ENCODE data around the gene H2BK1.

H2BK1 gene

DNA sequence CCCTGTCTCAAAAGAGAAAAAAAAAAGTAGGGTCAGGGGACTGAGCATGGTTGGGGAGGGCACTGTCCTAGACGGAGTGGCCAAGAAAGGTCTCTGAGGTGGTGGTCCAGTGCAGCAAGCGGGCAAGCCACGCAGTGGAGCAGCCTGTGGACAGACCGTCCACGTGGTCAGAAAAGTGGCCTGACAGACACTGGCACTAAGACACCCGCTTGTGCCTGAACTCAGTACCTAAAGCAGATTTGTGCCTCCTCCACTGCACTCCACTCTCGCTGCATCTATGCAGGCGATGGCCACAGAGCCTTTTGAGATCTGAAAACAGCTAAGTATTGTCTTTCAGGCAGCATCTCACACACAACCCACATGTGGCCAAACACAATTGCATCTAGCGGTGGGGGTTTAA lies 32.1 kb downstream of the H2BK1 start:
- DNase-seq (ENCODE audit: low read depth): no peak

DNA sequence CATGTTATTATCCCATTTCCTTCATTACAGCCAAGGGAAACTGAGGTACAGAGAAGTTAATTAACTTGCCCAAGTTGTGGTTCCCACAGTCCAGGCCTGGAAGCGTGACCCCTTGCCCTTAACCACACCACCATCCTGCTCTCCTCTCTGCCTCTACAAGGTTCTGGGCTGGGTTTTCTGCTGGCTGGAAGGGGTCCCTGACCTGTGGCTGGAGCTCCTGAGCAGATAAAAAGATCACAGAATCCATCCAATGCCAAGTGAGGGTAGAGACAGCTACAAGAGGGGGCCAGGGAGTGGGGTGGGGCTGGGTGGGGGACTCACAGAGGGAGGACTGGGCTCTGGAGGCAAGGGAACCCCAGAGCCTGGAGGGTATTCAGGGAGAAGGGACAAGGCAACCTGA lies 33.0 kb downstream of the H2BK1 start:
- DNase-seq (ENCODE audit: low read depth): no peak

DNA sequence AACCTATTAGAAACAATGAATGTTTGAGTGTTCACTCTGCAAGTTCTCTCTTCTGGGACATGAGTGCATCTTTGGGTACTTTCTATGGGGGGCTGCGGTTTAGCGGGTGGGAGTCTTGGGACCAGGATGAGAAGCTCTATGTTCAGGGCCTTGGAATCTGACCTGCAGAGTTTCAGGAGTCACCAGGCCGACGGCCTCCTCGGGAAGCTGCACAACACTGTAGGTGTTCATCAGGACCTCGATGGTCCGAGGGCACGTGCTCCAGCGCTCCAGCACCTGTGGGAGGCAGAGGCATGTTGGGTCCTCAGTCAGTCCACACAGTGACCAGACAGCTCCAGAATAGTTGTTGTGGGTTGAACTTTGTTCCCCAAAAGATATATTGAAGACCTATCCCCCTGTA lies 33.9 kb downstream of the H2BK1 start:
- DNase-seq (ENCODE audit: low read depth): no peak

DNA sequence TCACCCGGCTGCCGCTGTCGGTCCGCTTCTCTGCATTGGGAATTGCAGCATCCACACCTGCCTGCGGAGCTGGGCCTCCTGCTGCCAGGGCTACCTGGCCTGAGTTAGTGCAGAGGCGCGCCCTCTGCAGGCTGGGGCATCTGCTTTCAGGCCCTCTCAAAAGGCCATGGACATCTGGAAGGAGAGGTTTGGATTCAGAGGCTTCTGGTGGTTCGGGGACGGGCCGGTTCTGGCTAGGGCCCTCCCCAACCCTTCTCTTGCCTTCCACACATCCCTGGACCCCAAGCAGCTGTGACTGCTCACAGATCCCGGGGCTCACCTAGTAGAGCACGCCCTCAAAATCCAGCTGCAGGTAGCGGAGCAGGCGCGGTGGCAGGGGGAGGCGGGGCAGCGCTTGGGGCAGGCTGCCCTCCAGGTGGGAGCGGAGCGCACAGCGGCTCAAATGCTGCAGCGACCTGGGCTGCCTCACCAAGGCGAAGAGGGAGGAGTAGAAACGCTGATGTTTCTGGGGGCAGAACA lies 34.4 kb downstream of the H2BK1 start:
- no peak for DNase-seq (ENCODE audit: low read depth)

DNA sequence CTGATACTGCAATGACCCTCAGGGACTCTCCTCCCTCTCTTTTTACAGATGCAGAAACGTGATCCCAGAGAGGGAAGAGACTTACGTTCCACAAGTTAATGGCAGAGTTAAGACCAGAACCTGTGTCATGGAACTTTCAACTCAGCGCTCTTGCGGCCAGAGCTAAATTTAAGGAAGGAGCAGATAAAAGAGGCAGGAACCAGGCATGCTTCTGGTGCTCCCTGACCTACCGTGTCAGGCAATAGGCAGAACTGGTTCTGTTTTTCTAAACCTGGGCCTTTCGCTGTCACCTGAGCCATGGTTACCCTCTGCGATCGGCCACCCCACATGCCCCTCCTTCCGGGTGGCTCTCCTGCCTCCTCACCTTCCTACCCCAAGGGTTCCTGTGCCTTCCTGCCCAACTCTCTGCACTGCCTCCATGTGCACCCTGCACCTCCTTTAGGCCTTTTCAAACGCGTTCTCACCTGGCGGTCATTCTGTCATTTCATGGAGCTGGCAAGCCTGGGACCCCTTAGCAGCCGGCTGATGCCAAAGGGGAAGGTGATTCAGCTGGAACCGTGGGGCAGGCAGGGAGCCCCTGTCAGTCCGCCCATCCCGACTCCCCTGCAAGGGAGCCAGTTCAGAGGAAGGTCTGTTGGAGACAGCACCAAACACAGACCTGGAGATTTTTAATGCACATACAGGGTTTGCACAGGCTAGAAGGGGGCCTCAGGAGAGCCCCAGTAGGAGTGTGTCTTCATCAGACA lies 35.1 kb downstream of the H2BK1 start:
- no peak for DNase-seq (ENCODE audit: low read depth)

DNA sequence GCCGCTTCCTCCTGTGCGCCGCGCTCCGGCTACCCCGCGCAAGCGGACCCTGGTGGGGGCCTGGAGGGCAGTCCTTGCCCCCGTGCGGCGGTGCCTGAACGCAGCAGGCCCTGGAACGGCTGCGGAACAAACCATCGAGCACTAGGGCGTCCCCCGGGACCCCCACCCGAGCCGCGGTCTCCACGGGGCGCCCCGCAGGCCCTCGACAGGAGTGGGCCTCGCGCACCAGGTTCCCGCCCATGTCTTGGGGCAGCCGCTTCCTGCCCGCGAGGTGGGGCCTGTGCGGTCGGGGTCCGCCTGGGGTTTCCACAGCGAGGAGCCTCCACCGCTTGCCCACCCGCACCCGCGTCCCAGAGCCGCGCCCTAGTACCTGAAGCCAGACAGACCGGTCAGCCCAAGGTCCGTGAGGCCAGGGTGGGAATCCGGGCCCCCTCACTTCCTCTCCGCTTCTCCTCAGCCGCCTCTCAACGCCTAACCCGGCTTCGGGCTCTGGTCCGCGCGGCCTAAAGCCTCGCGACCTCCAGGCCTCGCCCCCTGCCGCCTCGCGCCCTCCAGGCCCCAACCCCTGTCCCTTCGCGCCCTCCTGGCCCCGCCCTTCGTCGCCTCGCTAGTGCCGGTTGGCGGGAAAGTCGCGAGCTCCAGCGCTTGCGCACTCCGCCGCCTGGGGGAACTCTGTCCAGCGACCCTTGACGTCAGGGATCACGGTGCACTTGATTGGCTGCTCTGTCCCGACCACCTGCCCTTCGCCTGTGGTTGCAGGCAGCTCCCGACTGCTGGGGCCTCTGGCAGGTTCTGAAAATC lies 35.8 kb downstream of the H2BK1 start:
- no peak for DNase-seq (ENCODE audit: low read depth)

DNA sequence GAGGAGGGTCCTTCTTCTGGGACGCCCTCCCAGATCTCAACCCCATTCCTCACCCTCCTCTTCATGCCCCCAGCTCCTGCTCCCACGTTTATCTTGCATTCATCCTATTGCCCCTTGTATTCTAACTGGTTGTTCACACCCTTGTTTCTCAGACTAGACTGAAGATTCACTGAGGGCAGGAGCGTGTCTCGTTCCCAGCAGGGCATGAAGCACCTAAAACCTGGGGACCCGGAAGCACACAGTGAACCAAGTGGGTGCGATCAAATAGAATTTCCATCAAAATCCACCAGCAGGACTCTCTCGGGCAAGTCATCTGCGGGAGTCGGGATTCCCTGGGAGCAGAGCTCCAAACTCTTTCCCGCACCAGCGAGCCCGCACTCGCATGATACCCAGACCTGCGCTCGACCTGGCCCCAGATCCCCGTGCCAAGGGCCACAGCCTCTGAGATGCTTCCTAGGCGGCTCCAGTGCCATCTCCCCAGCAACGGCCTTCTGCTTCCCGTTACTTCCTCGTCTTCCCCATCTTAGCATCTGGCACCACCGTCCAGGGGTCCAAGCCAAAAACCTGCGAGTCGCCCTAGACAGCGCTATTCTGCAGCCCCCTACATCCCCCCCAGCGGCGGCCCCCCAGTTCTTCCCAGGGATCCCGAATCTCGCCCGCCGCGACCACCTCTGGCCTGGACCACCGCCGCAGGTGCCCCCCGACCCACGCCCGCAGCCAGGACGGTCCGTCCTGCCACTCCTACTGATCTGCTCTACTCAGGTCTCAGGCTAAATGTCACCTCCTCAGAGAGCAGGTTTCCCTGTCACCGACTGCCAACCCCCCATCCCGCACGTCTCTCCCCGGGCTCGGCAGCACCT lies 36.7 kb downstream of the H2BK1 start:
- no peak for DNase-seq (ENCODE audit: low read depth)

DNA sequence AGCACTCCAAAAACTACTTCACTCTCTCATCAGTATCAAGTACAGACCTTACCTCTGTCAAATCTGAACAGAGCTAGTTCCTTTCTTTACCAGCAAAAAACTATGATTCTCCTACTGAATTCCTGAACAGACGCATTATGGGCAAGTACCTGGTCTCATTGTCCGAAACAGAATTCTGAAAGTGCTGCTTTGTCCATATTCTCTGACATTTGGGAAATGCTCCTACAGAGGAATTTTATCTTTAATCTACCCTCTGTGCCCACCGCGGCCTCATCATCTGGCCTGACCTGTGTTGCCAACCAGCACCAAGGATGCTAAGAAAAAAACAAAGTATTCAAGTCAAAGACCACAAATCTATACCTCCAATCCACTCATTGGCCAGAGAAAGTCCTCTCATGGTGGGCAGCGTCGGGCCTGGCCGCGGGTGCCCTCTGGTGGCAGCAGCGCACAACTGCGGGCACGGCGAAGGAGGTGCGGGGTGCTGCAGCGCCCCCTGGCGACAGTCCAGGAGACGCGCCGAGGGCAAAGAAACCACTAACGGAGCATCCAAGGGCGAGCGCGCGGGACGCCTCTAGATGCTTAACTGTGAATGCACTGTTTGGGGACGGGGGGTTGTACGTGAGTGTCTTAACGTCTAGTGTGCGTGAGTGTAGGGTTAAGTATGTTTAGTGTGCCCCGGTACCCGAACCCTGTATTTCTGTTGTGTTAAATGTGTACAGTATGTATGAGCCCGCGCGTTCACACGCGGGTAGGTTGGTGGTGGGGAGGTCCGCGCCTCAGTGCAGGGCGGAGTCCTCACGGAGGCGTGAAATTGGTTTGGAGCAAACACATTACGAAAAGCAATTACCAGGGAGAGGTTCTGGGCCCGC lies 37.8 kb downstream of the H2BK1 start:
- DNase-seq (ENCODE audit: low read depth): peak; percentile 67

DNA sequence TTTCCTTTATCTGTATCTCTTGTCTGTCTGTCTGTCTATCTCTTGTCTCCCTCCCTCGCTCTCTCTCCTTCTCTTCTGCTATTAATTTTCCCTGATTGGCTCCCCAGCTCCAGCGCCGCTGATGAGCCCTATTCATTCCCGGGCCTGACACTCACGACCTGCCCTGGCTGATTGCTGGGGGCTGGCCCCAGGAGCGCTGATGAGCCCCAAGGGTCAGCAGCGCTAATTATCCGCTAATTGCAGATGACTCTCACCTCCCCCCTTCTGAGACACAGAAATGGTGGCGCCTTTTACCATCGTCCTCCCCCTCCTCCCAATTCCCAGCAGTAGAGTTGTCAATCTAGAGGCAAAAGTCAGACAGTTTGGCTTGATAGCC lies 41.5 kb downstream of the H2BK1 start:
- DNase-seq (ENCODE audit: low read depth): no peak

DNA sequence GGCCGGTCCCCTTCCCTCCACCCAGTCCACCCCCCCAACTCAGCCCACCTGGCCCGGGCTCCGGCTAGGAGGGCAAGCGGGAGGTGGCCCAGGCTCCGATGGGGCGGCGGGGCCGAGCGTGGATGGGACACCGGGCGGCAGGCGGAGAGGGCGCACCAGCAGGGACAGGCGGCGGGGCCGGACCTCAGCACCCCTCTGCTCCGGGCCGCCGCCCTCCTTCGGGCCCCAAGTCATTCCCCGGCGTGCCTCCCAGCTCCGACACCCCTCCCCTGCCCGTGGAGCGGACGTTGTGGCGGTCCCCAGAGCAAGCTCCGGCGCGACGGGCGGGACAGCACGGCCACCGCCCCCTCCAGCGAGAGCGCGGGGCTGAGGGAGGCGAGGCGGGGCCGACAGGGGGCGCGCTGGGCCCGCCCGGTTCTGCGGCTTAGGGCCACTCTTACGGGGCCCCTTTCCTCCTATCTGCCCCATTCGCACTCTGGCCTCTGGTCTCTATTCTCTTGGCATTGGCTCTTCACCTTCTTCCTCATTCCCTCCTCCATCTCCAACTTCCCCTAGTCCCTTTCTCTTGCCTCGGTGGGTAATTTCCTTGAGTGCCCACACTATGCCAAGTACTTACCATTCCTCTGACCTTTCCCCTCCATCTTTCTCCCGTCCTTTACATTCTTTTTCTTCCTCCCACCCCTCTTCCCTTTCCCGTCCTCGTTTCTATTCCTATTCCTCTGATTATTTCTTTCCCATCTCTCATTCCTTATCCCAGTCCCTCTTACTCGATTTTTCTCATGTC lies 42.1 kb downstream of the H2BK1 start:
- DNase-seq (ENCODE audit: low read depth): peak; percentile 40

DNA sequence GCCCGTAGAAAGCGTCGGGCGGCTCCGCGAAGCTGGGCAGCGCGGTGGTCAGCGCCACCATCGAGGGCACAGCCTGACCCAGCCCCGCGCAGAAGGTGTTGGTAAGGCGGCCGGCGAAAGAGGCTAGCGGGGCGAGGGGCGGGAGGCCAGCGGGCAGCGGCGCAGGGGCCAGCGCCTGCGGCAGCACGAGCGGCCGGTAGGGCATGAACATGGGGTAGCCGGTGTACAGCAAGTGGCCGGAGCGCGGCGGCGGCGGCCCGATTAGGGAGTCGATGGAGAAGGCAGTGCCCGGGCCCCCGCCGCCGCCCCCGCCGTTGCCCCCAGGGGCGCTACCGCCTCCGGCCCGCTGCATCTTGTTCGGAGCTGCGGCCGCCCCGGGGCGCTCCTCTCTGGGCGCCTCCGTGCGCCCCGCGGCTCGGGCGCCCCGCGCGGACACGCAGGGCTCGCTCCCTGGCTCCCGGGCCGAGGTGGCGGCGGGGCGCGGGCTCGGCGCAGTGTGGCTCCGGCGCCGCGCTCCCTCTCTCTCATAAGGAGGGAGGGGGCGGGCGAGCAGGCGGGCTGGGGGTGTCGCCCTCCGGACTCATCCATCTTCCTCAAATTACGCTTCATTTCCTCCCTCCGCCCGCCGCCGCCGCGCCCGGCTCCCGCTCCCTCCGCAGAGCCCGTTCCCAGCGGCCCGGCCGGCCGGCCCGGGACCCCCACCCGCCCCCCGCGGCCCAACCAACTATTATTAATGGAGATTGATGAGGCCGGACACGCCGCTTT lies 42.9 kb downstream of the H2BK1 start, which contains the start of gene GBX1:
TSS of gene GBX1 (minus strand) at position 498 of the 765 bp plus-strand sequence. CDS start at position 352, 146 bp downstream.
- DNase-seq (ENCODE audit: low read depth): no peak

DNA sequence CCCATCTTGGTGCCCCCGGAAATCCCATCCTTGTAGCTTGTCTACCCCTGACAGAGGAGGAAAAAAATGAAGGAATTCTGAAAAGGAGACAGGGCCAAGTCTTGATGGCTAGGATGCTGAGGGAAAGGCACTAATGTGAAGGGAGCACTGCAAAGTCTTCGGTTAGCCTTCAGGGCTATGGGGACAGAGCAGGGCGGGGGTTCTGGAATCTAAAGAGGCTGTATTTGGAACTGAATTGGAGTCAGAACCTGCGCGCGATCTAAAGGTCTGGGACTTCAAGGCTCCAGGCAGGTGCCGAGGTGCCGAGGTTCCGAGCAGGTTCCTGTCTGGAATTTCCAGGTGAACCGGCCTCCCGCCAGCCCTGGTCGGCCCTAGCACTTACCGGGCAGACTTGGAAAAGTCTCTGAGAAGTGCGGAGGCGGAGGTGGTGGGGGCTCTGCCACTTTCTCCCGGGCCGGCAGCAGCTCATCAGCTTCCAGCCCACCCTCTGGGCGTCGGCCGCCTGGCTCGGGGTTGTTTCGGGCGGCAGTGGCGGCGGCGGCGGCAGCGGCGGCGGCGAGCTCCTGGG lies 43.6 kb downstream of the H2BK1 start:
- DNase-seq (ENCODE audit: low read depth): no peak

DNA sequence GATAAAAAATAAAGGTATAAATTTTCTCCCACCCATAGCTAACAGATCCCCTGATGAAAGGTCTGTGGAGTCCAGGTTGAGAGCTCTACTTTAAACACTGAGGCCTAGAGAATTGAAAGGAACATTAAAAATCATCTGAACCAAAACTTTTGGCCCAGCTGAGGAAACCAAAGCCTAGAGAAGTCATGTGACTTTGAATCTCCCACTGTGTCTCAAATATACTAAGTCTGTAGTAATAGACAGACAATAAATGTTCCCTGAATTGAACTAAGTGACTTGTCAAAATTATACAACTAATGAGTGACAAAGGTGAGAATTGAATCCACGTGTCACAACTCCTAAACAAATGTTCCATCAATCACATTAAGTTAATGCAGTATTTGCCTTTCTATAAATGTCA lies 48.5 kb downstream of the H2BK1 start:
- no peak for DNase-seq (ENCODE audit: low read depth)

Measured in activated gamma-delta T cell treated with anti-CD3 and anti-CD28 coated beads, Interleukin-2, amount 50 U/mL, for 16 hours (primary cell).